ENCODE measurements around the gene GLIS1.

GRCh38 chr1:53614231-53615021, 124.5 kb downstream of the GLIS1 start:
- no peak for TF ChIP-seq EZH2 (IDR thresholded peaks at IDR 0.05; ENCODE audit: low read depth)
- TF ChIP-seq, protein P1, sequence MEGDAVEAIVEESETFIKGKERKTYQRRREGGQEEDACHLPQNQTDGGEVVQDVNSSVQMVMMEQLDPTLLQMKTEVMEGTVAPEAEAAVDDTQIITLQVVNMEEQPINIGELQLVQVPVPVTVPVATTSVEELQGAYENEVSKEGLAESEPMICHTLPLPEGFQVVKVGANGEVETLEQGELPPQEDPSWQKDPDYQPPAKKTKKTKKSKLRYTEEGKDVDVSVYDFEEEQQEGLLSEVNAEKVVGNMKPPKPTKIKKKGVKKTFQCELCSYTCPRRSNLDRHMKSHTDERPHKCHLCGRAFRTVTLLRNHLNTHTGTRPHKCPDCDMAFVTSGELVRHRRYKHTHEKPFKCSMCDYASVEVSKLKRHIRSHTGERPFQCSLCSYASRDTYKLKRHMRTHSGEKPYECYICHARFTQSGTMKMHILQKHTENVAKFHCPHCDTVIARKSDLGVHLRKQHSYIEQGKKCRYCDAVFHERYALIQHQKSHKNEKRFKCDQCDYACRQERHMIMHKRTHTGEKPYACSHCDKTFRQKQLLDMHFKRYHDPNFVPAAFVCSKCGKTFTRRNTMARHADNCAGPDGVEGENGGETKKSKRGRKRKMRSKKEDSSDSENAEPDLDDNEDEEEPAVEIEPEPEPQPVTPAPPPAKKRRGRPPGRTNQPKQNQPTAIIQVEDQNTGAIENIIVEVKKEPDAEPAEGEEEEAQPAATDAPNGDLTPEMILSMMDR (conservative IDR thresholded peaks at IDR 0.05), result no peak

Data from PC-9 (cell line).